Daoy (cell line): ENCODE data around the gene CRY2. TPM values are rescaled to one million over a fixed set of nuclear protein-coding genes. Genes with fewer than 3 reads are reported as not detected.

Source experiments
- DNase-seq: peaks from one replicate; pipeline ENCODE4 v3.0.0-alpha.2; 2015; ENCODE audit warnings: low read depth
- total RNA-seq: library from RNA; depleted of rRNA; stranded (reverse); fragments of >200 nt; shearing (Covaris generic); gene quantifications from 2 replicates; pipeline ENCODE4 v1.2.3, GENCODE V29; 2014

CRY2 gene
- total RNA-seq, 1 experiment from 2014 or later = 5.3 TPM

- DNase-seq = peak; percentile 86
Measured at GRCh38 chr11:45918331-45918941, 71.2 kb downstream of the CRY2 start.

- DNase-seq = no peak
Measured at GRCh38 chr11:45918962-45919675, 71.8 kb downstream of the CRY2 start.

- no peak for DNase-seq
Measured at GRCh38 chr11:45919806-45920530, 72.7 kb downstream of the CRY2 start.

- DNase-seq = no peak
Measured at GRCh38 chr11:45920531-45921477, 73.5 kb downstream of the CRY2 start.

- DNase-seq = no peak
Measured at GRCh38 chr11:45921561-45922424, 74.5 kb downstream of the CRY2 start.

DNA sequence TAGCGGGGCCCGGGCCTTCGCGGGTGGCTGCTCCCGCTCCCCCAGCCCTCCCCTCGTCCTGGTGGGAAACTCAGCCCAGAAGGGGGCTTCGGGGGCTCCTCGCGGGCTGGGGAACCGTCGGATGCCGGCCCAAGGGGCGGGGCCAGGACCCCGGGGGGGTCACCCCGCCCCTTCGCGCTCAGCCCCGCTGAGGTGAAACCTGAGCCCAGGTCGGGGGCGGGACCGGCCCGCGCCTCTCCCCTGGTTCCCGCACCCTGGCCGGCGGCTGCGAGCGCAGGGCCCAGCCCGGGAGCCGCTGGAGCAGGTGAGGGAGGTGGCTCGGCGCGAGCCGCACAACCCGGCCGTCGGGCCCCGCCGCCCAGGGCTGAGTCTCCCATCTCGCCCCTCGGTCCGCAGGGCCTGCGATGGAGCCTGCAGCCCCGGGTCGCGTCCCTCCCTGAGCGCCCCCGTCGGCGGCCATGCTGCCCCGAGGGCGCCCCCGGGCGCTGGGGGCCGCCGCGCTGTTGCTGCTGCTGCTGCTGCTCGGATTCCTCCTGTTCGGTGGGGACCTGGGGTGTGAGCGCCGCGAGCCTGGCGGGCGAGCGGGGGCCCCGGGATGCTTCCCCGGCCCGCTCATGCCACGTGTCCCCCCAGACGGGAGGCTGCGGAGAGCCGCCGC is 75.3 kb downstream of the CRY2 start, which contains the start of gene LARGE2:
TSS of gene LARGE2 (plus strand) at position 232 of the 658 bp plus-strand sequence. CDS start at position 459, 227 bp downstream.
- DNase-seq = no peak

- DNase-seq = no peak
Measured at GRCh38 chr11:45924036-45924915, 77.0 kb downstream of the CRY2 start.

GRCh38 chr11:45924927-45925326 is 77.7 kb downstream of the CRY2 start:
- DNase-seq = no peak

DNA sequence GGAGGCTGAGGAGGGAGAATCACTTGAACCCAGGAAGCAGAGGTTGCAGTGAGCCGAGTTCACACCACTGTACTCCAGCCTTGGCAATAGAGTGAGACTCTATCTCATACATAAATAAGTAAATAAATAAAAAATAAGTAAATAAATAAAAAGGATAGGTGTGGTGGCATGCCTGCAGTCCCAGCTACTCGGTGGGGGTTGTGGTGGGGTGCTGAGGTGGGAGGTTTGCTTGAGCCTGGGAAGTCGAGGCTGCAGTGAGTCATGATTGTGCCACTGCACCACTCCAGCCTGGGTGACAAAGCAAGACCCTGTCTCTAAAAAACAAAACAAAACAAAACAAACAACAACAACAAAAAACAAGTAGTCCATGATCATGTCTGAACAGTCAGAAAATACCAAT is 78.3 kb downstream of the CRY2 start:
- no peak for DNase-seq

- no peak for DNase-seq
Measured at GRCh38 chr11:45926001-45926401, 78.7 kb downstream of the CRY2 start.

DNA sequence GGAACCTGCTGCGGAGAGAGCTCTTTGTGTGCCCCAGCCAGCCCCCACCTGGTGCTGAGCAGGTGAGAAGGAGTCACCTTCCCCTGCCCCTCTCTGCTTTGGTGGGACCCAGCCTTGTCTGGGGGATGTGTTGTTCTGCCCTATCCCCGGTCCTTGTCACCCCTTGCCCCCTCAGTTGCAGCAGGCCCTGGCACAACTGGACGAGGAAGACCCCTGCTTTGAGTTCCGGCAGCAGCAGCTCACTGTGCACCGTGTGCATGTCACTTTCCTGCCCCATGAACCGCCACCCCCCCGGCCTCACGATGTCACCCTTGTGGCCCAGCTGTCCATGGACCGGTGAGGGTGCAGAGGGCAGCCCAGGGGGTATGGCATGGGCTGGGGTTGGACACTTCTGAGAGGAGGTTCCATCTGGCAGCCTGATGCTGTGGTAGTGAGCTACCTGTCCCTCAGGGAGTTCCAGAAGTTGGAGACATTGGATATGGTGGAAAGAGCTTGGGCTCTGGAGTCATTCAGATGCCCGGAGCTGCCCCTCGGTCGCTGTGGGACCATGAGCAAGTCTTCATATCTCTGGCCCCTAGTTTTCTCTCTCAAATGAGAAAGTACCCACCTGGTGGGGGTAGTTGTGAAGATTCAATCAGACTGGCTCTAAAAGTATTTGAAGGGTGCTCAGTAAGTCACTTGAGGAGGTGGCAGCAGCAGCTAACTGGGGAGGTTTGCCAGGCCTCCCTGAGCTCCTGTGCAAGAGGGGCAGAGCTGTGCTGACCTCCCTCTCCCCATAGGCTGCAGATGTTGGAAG is 79.5 kb downstream of the CRY2 start:
- DNase-seq = no peak

GRCh38 chr11:45927332-45927683 is 80.0 kb downstream of the CRY2 start:
- no peak for DNase-seq

- DNase-seq = no peak
Measured at GRCh38 chr11:45927684-45928413, 80.6 kb downstream of the CRY2 start.

DNA sequence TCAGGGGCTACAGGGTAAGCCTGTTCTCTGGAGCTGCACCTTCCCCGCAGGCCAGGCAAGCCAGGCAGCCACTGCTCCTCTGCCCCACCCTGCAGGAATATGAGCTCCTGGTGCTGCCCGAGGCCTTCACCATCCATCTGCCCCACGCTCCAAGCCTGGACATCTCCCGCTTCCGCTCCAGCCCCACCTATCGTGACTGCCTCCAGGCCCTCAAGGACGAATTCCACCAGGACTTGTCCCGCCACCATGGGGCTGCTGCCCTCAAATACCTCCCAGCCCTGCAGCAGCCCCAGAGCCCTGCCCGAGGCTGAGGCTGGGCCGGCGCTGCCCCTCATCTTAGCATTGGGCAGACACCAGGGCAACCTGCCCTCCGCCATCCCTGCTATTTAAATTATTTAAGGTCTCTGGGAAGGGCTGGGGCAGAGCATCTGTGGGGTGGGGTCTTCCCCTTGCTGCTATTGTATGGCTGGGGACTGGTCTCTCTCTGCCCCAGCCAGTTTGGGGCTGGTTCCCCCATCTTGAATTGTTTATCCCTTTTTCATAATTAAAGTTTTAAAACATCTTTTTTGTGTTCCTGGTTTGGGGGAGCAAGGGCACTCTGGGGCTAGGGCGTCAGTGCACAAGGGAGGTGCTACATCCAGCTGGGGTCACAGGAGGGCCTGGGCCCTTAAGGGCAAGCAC is 81.4 kb downstream of the CRY2 start:
- no peak for DNase-seq

DNA sequence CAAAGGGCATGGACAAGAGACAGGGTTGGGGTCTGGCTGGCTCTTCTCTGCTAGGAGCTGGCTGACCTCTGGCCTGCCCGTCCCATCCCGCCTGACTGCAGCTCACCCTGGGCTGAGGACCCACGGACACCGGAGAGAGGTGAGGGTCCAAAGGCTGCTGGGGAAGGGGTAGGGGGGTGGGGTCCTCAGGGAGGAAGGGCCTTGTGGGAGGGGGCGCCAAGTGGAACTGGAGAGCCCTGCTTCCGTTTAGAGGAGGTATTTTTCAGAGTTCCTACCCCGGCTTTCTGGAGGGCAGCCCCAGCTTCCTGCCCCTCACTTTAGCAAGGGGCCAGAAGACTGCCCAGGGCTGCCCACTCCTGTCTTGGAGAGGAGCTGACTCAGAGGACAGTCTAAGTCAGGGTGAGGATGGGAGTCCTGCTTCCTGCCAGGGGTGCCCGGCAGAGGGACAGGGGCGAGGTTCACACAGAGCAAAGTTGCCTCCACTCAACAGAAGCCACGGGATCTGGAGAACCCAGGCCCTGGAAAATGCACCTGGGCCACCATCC is 82.3 kb downstream of the CRY2 start:
- DNase-seq = no peak

DNA sequence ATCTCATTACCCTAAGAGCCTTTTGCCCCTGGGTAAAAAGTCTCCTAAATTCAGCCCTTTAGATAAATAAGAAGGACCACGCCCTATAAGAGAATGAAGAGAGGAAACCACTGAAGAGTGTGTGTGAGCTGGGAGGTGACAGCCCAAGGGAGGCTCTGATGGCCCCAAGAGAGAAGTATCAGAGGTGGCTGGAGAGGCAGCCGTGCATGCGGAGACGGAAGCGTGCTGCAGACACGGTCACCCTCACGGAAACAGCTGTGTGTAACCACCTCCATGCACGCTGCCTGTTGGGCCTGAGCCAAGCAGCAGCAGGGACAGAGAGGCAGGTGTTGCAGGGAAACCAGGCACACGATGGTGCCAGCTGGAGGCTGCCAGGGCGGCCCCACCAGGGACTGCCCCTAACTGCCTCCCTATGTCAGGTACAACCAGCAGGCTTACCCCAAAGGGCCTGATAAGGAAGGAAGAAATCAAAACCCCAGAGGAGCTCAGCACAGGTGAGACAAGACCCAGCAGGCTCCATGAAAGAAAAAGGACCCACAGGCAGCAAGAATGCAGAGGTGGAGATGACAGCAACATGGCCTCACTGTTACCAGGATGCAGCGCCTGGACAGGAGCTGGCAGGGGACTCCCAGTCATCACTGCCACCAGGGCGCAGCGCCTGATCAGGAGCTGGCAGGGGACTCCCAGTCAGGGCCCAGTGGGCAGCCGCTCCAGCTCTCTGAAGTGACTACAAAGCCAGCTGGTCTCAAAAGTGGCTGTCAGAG is 82.9 kb downstream of the CRY2 start:
- DNase-seq = no peak
